CD4-positive, CD25-positive, alpha-beta regulatory T cell (primary cell): Measurements from ENCODE around the gene IRX6. TPM values are rescaled to one million over a fixed set of nuclear protein-coding genes. Genes with fewer than 3 reads are reported as not detected.

Experiments
- ATAC-seq, 2 donors: fragments of 150-1000 bp; cut with Tn5 transposase; one replicate each; pipeline ENCODE4 v1.10.0; 2021; ENCODE audit warnings: low read depth in 2 of 2, moderate number of reproducible peaks in 2 of 2, moderate library complexity in 1 of 2
- DNase-seq, 3 donors: peaks; one replicate each; pipeline versions ENCODE4 v3.0.0 to v3.0.0-alpha.2; 2012 to 2022; ENCODE audit warnings: mixed read lengths in 1 of 3
- H3K27ac ChIP-seq: one replicate; pipeline ENCODE4 v1.7.0; 2013; ENCODE audit warnings: mild to moderate bottlenecking, low read length; ENCODE audit not compliant: insufficient read depth, poor library complexity, severe bottlenecking
- H3K27me3 ChIP-seq: one replicate; pipeline ENCODE4 v1.7.0; 2013; ENCODE audit warnings: low read length; ENCODE audit not compliant: control insufficient read depth, insufficient read depth
- H3K36me3 ChIP-seq: one replicate; pipeline ENCODE4 v1.7.0; 2013; ENCODE audit warnings: mild to moderate bottlenecking, low read length, moderate library complexity; ENCODE audit not compliant: control insufficient read depth, insufficient read depth
- H3K4me1 ChIP-seq: 2 replicates; pipeline ENCODE4 v1.7.0; 2013; ENCODE audit warnings: mild to moderate bottlenecking, low read length; ENCODE audit not compliant: insufficient read depth, control insufficient read depth, poor library complexity, severe bottlenecking
- H3K4me3 ChIP-seq: one replicate; pipeline ENCODE4 v1.7.0; 2013; ENCODE audit warnings: low read depth, mild to moderate bottlenecking, low read length, moderate library complexity
- H3K9me3 ChIP-seq, 2 experiments: 1 replicate in 1 of 2; 2 replicates in 1 of 2; pipeline ENCODE4 v1.7.0; 2013; ENCODE audit warnings: low read length in 2 of 2, mild to moderate bottlenecking in 1 of 2, moderate library complexity in 1 of 2; ENCODE audit not compliant: control insufficient read depth in 2 of 2
- H3K27ac Mint-ChIP-seq, 3 donors: one replicate each; pipeline ENCODE4 v1.8.0; 2020 to 2022; ENCODE audit warnings: mild to moderate bottlenecking in 3 of 3, mixed read lengths in 3 of 3, moderate library complexity in 2 of 3
- H3K27me3 Mint-ChIP-seq: one replicate; pipeline ENCODE4 v1.8.0; 2022; ENCODE audit warnings: mild to moderate bottlenecking, mixed read lengths
- H3K36me3 Mint-ChIP-seq: one replicate; pipeline ENCODE4 v1.8.0; 2020; ENCODE audit warnings: mixed read lengths
- H3K4me1 Mint-ChIP-seq, 4 donors: one replicate each; pipeline ENCODE4 v1.8.0; 2020 to 2022; ENCODE audit warnings: mixed read lengths in 4 of 4, mild to moderate bottlenecking in 1 of 4
- H3K4me3 Mint-ChIP-seq, 4 donors: one replicate each; pipeline ENCODE4 v1.8.0; 2020 to 2022; ENCODE audit warnings: mild to moderate bottlenecking in 4 of 4, mixed read lengths in 4 of 4, moderate library complexity in 3 of 4
- H3K9me3 Mint-ChIP-seq, 7 donors: one replicate each; pipeline ENCODE4 v1.8.0; 2020 to 2022; ENCODE audit warnings: mixed read lengths in 7 of 7, mild to moderate bottlenecking in 3 of 7, moderate library complexity in 2 of 7
- polyA plus RNA-seq, 4 donors: library from polyadenylated mRNA; unstranded; fragments of 300-500 nt; fragmentation: Illumina TruSeq; gene quantifications; one replicate each; pipeline ENCODE4 v1.2.3, GENCODE V29; 2021
- total RNA-seq: library from RNA; stranded (reverse); gene quantifications from one replicate; pipeline ENCODE4 v1.2.3, GENCODE V29; 2022

IRX6 gene
- total and polyA plus RNA-seq, 5 donors from 2014 or later, result not detected

DNA sequence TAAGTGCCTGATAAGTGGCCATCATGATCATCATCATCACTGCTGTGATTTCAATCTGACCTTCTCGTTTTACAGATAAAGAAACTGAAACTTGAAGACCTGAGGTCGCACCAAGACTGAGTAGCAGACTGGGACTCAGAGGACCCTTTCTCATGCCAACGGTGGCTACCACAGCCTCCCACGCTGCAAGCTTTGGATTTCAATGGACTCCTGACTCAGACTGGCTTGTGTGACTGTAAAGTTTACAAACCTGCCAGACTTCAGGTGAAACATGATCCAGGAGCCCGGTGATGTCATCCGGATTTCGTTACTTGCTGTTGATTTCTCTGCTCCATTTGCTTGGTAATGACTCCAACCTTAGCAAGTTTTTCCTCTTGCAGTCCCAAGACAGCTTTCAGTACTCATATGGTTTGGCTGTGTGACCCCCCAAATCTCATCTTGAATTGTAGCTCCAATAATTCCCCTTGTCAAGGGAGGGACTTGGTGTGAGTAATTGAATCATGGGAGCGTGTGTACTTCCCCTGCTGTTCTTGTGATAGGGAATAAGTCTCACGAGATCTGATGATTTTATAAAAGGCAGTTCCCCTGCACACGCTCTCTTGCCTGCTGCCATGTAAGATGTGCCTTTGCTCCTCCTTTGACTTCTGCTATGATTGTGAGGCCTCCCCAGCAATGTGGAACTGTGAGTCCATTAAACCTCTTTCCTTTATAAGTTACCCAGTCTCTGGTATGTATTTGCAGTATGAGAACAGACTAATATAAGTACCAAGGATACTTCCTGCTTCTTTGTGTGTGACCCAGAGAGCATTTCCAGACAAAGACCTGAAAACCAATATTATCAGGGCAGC is 26.7 kb upstream of the IRX6 start:
- Histone ChIP-seq H3K9me3 (no peaks in the 10 kb centered on the region), H3K36me3 (no peaks in the 10 kb centered on the region), H3K27me3 (peaks cover 2% of the 10 kb centered on the region), H3K4me3 (no peak overlapping the region), H3K27ac (no peak overlapping the region), H3K4me1 (no peaks in the 10 kb centered on the region)
- Mint-ChIP-seq H3K4me3 (no peak overlapping the region), H3K9me3 (peaks cover 0 to 4% (median 0%) of the 10 kb centered on the region in 7 donors), H3K27ac (no peak overlapping the region), H3K4me1 (no peaks in the 10 kb centered on the region), H3K36me3 (no peaks in the 10 kb centered on the region), H3K27me3 (peaks cover 10% of the 10 kb centered on the region)
- DNase-seq, result no peak
- no peak for ATAC-seq

DNA sequence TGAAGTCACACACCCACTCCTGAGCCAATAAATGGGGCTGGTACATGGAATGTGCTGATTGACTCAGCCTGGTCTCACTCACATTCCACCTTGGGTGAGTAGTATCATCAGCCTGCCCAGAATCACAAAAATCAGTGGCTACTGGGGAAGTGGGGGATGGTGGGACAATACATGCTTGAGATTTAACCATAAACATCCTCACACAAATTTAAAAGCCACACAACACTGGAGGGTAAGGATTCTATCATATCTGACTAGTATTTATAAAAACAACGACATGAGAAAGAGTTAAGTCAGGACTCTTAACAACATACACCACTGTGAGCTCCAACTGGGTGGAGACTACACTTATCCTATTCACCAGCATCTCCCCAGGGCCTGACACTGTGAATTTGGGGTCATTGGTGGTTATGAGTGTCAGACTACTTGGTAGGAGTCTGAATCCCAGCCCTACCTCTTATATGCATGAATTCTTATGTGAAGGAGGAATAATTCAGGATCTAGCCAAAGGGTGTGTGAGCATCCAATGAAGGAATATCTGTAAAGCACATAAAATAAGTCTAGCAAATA is 26.0 kb upstream of the IRX6 start:
- ATAC-seq (no peak), DNase-seq (no peak)
- Histone ChIP-seq H3K9me3 (no peaks in the 10 kb centered on the region), H3K4me3 (no peak overlapping the region), H3K27ac (no peak overlapping the region), H3K4me1 (no peaks in the 10 kb centered on the region), H3K36me3 (no peaks in the 10 kb centered on the region), H3K27me3 (peaks cover 2% of the 10 kb centered on the region)
- H3K4me1 Mint-ChIP-seq, result no peaks in the 10 kb centered on the region
- no peak overlapping the region for H3K27ac Mint-ChIP-seq
- no peaks in the 10 kb centered on the region for H3K36me3 Mint-ChIP-seq
- H3K9me3 Mint-ChIP-seq, result peaks cover 0 to 4% (median 0%) of the 10 kb centered on the region in 7 donors
- H3K27me3 Mint-ChIP-seq, result peaks cover 10% of the 10 kb centered on the region
- H3K4me3 Mint-ChIP-seq, result peak overlapping the region in 1 of 4 donors; percentile 89

DNA sequence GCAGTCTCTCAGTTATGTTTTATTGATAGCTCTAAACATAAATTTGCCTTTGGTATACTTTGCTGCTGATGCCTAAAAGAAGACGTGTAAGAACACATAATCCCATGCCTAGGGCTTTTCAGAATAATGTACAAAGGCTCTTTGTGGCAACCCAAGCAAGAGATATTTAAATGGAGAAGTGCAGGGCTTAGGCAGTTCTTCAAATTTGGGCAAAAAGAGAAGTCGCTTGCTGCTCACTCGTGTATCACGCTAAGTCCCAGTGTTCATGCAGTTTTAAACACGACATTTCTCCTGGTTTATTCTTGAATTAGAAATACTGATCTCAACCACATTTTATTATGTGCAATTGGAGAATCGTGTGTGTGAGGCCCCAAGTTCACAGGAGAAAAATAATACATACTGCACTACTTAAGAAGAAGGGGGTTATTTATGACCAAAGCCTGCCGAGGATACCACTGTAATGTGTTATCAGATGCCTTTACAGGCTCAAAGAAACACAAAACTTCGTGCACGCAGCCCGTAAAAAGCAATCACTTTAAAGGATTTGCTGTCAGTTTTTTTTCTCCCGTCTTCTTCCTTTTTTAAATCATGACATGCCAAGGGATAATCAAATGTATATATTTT is 22.5 kb upstream of the IRX6 start:
- no peak for ATAC-seq
- no peaks in the 10 kb centered on the region for H3K4me1 ChIP-seq
- peaks cover 10% of the 10 kb centered on the region for H3K27me3 Mint-ChIP-seq
- peaks cover 2% of the 10 kb centered on the region for H3K27me3 ChIP-seq
- H3K27ac ChIP-seq, result no peak overlapping the region
- no peak overlapping the region for H3K27ac Mint-ChIP-seq
- no peak for DNase-seq
- no peaks in the 10 kb centered on the region for H3K4me1 Mint-ChIP-seq
- H3K36me3 ChIP-seq, result no peaks in the 10 kb centered on the region
- H3K9me3 ChIP-seq, result no peaks in the 10 kb centered on the region
- H3K4me3 ChIP-seq, result no peak overlapping the region
- H3K36me3 Mint-ChIP-seq, result no peaks in the 10 kb centered on the region
- H3K9me3 Mint-ChIP-seq, result peaks cover 0 to 7% (median 3%) of the 10 kb centered on the region in 7 donors
- H3K4me3 Mint-ChIP-seq, result no peak overlapping the region

DNA sequence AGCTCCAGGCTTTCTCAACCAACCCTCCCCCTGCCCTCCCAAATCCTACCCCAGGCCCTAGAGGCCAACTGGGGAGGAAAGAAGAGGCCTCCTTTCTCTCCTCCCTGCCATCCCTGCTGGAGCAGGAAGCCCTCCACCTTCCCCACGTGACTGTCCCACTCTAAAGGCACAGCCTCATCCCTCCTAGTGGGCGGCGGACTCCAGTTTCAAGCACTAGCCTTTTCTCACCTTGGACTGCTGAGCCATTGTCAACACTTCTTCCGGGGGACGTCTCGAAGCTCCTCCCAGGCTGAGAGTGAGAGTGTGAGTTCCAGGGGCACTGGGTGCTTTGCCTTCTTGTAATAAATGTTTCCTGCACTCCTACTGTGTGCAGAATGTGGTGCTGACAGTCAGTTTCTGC is 21.4 kb upstream of the IRX6 start:
- Mint-ChIP-seq H3K4me3 (no peak overlapping the region), H3K4me1 (no peaks in the 10 kb centered on the region), H3K27me3 (peaks cover 10% of the 10 kb centered on the region), H3K9me3 (peaks cover 0 to 7% (median 2%) of the 10 kb centered on the region in 7 donors), H3K27ac (no peak overlapping the region), H3K36me3 (no peaks in the 10 kb centered on the region)
- Histone ChIP-seq H3K36me3 (no peaks in the 10 kb centered on the region), H3K4me1 (no peaks in the 10 kb centered on the region), H3K4me3 (no peak overlapping the region), H3K27me3 (no peaks in the 10 kb centered on the region), H3K27ac (no peak overlapping the region), H3K9me3 (no peaks in the 10 kb centered on the region)
- no peak for DNase-seq
- no peak for ATAC-seq

DNA sequence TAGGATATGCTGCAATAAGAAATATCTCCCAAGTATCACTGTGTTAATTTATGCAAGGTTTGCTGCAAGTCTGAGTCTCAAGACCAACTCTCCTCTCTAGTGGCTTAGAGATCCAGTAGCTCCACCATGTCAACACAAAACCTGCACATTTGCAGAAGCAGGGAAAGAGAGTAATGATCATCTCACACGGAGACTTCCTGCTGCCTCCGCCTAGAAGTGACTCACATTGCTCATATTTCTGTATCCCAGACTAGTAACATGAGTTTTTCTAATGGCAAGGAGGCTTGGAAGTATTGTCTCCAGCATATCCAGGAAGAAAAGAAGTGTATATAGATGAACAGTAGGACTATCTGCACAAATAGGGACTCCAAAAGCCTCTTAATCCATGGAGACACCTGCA is 15.0 kb upstream of the IRX6 start:
- H3K27ac Mint-ChIP-seq, result no peak overlapping the region
- ATAC-seq, result no peak
- no peaks in the 10 kb centered on the region for H3K36me3 Mint-ChIP-seq
- no peak overlapping the region for H3K4me3 Mint-ChIP-seq
- H3K4me1 Mint-ChIP-seq, result no peaks in the 10 kb centered on the region
- H3K9me3 ChIP-seq, result no peaks in the 10 kb centered on the region
- no peak overlapping the region for H3K4me3 ChIP-seq
- no peaks in the 10 kb centered on the region for H3K27me3 Mint-ChIP-seq
- peaks cover 0 to 7% (median 3%) of the 10 kb centered on the region in 7 donors for H3K9me3 Mint-ChIP-seq
- H3K36me3 ChIP-seq, result no peaks in the 10 kb centered on the region
- no peak for DNase-seq
- no peak overlapping the region for H3K27ac ChIP-seq
- H3K4me1 ChIP-seq, result no peaks in the 10 kb centered on the region
- H3K27me3 ChIP-seq, result no peaks in the 10 kb centered on the region

DNA sequence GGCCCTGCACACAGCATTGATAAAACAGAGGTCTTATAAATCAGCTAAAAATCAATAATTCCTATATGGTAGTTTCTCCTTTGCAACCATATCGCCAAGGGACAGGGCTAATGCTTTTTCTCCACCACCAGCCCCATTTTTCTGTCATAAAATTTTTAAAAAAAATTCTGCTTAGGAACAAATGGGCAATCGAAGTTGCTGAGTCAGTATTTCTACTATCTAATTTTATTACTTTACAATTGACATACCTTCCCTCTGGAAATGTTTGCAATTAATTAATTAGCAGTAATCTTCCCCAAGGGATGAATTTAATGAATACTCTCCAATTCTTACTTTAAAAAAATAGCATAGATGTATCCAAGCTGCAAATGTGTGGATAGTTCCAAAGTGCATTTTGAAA is 1.7 kb upstream of the IRX6 start:
- no peaks in the 10 kb centered on the region for H3K9me3 ChIP-seq
- H3K4me3 ChIP-seq, result no peak overlapping the region
- Mint-ChIP-seq H3K4me3 (no peak overlapping the region), H3K27ac (no peak overlapping the region), H3K4me1 (peaks cover 0 to 3% (median 0%) of the 10 kb centered on the region in 4 donors), H3K9me3 (peaks cover 0 to 3% (median 0%) of the 10 kb centered on the region in 7 donors), H3K36me3 (no peaks in the 10 kb centered on the region), H3K27me3 (peaks cover 26% of the 10 kb centered on the region)
- H3K27me3 ChIP-seq, result peaks cover 4% of the 10 kb centered on the region
- no peak overlapping the region for H3K27ac ChIP-seq
- no peak for ATAC-seq
- no peaks in the 10 kb centered on the region for H3K4me1 ChIP-seq
- no peak for DNase-seq
- no peaks in the 10 kb centered on the region for H3K36me3 ChIP-seq

DNA sequence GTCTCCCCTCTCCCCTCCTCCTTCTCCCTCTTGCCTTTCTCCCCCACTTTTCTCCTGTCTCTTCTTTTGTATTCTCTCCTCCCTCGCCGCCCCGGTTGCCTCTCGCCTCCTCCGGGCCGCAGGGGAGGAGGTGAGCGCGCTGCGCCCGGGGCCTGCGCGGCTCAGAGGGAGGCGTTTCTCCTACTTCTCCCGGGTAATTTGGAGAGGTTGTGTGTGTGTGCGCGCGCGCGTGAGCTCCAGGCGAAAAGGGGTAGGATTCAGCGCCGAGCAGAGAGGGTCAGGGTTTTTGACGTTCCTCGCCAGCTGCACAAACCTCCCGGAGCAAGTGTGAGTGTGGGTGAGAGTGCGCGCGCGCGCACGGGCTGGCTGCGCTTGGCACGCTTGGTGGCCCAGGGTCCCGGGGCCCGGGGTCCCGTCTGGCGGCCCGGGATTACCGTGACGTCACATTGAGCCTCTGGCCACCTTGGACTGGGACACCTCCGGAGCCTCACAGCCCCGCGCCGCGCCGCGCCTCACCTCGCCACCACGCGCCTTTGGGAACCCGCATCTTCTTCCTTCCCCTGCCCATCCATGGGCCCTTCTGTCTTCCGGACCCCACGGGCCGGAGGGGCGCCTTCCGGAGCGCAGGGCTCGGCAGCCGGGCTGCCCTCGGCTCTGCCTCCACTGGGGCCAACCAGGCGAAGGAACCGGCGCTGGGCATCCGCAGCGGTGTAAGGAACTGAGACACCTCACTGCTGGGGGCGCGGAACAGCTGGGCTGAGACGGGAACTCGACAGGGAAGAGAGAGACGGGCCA is 479 bp downstream of the IRX6 start:
- no peaks in the 10 kb centered on the region for H3K36me3 ChIP-seq
- no peaks in the 10 kb centered on the region for H3K4me1 ChIP-seq
- ATAC-seq (no peak), DNase-seq (no peak)
- Mint-ChIP-seq H3K4me3 (no peak overlapping the region), H3K9me3 (peaks cover 0 to 3% (median 0%) of the 10 kb centered on the region in 7 donors), H3K27ac (no peak overlapping the region), H3K4me1 (peaks cover 0 to 3% (median 0%) of the 10 kb centered on the region in 4 donors), H3K36me3 (no peaks in the 10 kb centered on the region), H3K27me3 (peaks cover 28% of the 10 kb centered on the region)
- H3K4me3 ChIP-seq, result no peak overlapping the region
- peaks cover 8% of the 10 kb centered on the region for H3K27me3 ChIP-seq
- no peak overlapping the region for H3K27ac ChIP-seq
- no peaks in the 10 kb centered on the region for H3K9me3 ChIP-seq
